Peyer's patch (tissue), 4 donors: ENCODE data around the gene THADA. TPM values are rescaled to one million over a fixed set of nuclear protein-coding genes. Genes with fewer than 3 reads are reported as not detected.

ENCODE experiments used
- DNase-seq, 3 donors: peaks; one replicate each; pipeline ENCODE4 v3.0.0-alpha.2; 2017 to 2019
- H3K27ac ChIP-seq, 4 donors: fragments of 200-600 bp; sonication (generic); one replicate each; pipeline ENCODE4 v1.5.1; 2016 to 2019
- H3K27me3 ChIP-seq, 2 donors: fragments of 200-600 bp; sonication (generic); one replicate each; pipeline ENCODE4 v1.5.1; 2019
- H3K36me3 ChIP-seq, 3 donors: fragments of 200-600 bp; sonication (generic); one replicate each; pipeline ENCODE4 v1.5.1; 2016 to 2019
- H3K4me1 ChIP-seq, 4 donors: fragments of 200-600 bp; sonication (generic); one replicate each; pipeline ENCODE4 v1.5.1; 2016 to 2019
- H3K4me3 ChIP-seq, 4 donors: fragments of 200-600 bp; sonication (generic); 1 replicate in 3 of 4; 2 replicates in 1 of 4; pipeline ENCODE4 v1.5.1; 2016 to 2019; ENCODE audit warnings: mild to moderate bottlenecking in 1 of 4
- H3K9me3 ChIP-seq, 4 donors: fragments of 200-600 bp; sonication (generic); one replicate each; pipeline ENCODE4 v1.5.1; 2016 to 2019; ENCODE audit warnings: mild to moderate bottlenecking in 1 of 4
- POLR2A ChIP-seq, 2 donors: fragments of 450-650 bp; IDR thresholded peaks; one replicate each; pipeline ENCODE4 v1.5.1; 2017; ENCODE audit warnings: antibody characterized with exemption in 2 of 2, mild to moderate bottlenecking in 2 of 2, moderate library complexity in 2 of 2
- total RNA-seq, 4 donors: library from RNA; depleted of rRNA; stranded (reverse); fragments of >200 nt; gene quantifications; one replicate each; pipeline ENCODE4 v1.1.0, GENCODE V29; 2016
- TF ChIP-seq, protein P1 (sequence below), 6 experiments: fragments of 450-650 bp in 4 of 6; fragments of 200-600 bp in 2 of 6; sonication (generic) in 1 of 6; IDR thresholded peaks; one replicate each; pipeline ENCODE4 v1.5.1; 2017 to 2019; ENCODE audit warnings: antibody characterized with exemption in 6 of 6, mild to moderate bottlenecking in 3 of 6, moderate library complexity in 1 of 6

THADA gene
- total RNA-seq, 4 donors from 2014 or later = 19.3 to 76.7 (median 26.3) TPM

DNA sequence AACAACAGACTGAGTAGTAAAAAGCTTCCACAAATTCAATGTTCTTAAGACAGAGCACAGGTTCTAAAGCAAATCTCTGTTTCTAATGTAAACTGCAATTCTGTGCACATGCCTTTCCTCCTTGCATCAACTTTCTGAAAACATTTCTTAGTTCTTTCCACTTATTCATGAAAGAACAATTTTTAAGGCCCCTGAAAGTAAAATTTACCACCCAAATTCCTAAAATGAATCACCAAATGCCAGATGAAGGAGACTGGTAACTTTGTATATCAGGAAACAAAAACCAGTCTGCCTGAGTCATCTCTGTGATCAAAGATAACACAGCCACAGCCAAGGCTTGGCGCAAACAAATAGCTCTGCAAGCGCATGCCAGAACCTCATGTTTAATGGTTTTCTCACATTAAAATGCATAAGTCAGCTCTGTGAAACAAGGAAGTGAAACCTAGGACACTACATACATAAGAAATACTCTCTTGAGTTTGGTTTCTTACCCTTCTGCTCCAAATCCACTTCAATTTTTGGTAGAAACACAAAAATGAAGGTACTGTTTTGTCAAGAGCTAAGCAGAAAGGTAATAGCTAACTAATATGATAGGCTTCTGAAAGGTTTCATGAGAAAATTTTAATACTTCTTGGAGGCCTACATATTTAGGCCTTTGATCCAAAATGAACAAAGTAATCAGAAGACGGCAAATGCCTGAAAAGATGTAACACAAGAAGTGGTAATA lies 169.4 kb downstream of the THADA start:
- DNase-seq = peak; percentile 52 to 87 (median 69)
- H3K27ac ChIP-seq = peak overlapping the region; percentile 53 to 62 (median 60)
- H3K9me3 ChIP-seq = no peaks in the 10 kb centered on the region
- no peaks in the 10 kb centered on the region for H3K36me3 ChIP-seq
- no peaks in the 10 kb centered on the region for H3K27me3 ChIP-seq
- H3K4me3 ChIP-seq = no peak overlapping the region
- TF ChIP-seq, protein P1, sequence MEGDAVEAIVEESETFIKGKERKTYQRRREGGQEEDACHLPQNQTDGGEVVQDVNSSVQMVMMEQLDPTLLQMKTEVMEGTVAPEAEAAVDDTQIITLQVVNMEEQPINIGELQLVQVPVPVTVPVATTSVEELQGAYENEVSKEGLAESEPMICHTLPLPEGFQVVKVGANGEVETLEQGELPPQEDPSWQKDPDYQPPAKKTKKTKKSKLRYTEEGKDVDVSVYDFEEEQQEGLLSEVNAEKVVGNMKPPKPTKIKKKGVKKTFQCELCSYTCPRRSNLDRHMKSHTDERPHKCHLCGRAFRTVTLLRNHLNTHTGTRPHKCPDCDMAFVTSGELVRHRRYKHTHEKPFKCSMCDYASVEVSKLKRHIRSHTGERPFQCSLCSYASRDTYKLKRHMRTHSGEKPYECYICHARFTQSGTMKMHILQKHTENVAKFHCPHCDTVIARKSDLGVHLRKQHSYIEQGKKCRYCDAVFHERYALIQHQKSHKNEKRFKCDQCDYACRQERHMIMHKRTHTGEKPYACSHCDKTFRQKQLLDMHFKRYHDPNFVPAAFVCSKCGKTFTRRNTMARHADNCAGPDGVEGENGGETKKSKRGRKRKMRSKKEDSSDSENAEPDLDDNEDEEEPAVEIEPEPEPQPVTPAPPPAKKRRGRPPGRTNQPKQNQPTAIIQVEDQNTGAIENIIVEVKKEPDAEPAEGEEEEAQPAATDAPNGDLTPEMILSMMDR (IDR thresholded peaks at IDR 0.05) = no peak
- TF ChIP-seq POLR2A (IDR thresholded peaks at IDR 0.05) = no peak
- peaks cover 0 to 35% (median 17%) of the 10 kb centered on the region in 4 donors for H3K4me1 ChIP-seq

DNA sequence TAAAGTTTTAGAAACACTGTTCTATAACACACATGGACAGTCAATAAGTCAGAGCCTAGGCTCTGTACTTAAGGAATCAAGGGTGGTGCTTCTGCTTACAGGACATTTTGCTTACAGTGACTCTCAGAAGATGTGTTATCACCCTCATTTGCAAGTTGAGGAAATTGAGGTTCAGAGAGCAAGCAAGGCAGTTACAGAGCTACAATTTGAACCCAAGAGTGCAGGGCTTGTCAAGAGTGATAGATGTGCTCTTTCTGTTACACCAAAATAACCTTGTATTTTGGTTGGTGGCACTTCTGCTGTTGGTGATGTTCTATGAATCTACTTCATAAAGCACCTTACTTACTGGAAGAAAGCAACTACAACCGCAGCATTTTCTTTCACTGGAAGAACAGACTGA lies 170.2 kb downstream of the THADA start:
- Histone ChIP-seq H3K4me1 (peaks cover 0 to 35% (median 17%) of the 10 kb centered on the region in 4 donors), H3K27ac (peak overlapping the region; percentile 53 to 62 (median 60)), H3K9me3 (no peaks in the 10 kb centered on the region), H3K27me3 (no peaks in the 10 kb centered on the region), H3K4me3 (no peak overlapping the region), H3K36me3 (no peaks in the 10 kb centered on the region)
- DNase-seq = no peak
- TF ChIP-seq, protein P1 (IDR thresholded peaks at IDR 0.05) = no peak
- no peak for TF ChIP-seq POLR2A (IDR thresholded peaks at IDR 0.05)

DNA sequence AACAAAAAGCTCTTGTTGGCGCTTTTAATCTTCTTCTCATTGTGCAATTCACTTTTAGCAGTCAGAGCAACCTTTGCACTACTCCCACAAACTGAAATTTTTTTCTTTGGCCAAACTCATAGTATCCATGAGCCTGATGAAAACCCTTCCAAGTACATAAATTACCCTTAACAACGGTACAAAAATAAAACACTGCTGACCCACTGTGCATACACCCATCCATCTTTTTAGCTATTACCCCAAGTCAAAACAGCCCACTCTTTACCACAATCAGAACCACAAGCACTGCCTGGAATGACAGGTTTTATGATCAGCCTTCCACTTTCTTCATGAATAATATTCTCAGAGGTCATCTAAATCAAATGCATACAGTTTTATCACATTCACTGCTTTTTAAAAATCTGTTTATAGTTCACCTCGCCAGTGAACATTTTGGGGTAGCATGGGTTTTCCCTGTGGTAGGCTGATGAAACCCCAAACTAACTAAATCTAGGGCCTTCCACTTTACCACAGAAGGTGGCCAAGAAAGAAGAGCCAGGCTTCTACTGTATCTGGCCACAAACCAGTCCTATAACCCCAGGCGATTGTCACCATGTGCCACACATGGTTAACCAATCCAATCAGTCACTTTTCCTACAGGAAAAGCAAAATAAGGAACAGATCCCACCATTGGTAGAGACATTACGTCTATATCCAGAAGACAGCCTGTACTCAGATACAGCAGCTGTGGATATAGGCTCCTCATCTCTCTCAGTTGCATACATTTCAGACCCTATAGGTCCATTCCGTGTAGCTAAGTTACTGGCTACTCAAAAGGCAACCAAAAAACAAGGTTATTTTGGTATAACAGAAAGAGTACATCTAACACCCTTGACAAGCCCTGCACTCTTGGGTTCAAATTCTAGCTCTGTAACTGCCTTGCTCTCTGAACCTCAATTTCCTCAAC lies 171.3 kb downstream of the THADA start:
- H3K4me1 ChIP-seq = peaks cover 0 to 35% (median 17%) of the 10 kb centered on the region in 4 donors
- no peaks in the 10 kb centered on the region for H3K9me3 ChIP-seq
- H3K27me3 ChIP-seq = no peaks in the 10 kb centered on the region
- TF ChIP-seq, protein P1 (IDR thresholded peaks at IDR 0.05) = no peak
- TF ChIP-seq POLR2A (IDR thresholded peaks at IDR 0.05) = no peak
- no peaks in the 10 kb centered on the region for H3K36me3 ChIP-seq
- H3K27ac ChIP-seq = peak overlapping the region in 3 of 4 donors; percentile 6 to 62 (median 7)
- H3K4me3 ChIP-seq = no peak overlapping the region
- DNase-seq = no peak

DNA sequence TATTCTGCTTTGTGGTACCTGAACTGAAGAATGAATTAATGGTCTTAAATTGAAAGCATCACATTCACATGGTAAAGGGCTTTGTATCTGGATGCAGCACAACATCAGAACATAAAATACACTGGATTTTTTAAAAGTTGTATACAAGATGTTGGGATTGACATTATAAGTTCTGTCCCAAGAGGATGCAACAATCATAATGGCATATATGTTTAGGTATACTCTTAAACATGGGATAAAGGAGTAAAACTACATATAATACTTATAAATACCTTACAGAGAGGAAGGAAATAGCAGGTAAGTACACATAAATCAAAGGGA lies 171.9 kb downstream of the THADA start:
- H3K4me3 ChIP-seq = no peak overlapping the region
- H3K36me3 ChIP-seq = no peaks in the 10 kb centered on the region
- H3K27me3 ChIP-seq = no peaks in the 10 kb centered on the region
- no peak for TF ChIP-seq POLR2A (IDR thresholded peaks at IDR 0.05)
- TF ChIP-seq, protein P1 (IDR thresholded peaks at IDR 0.05) = no peak
- no peak for DNase-seq
- H3K4me1 ChIP-seq = peaks cover 0 to 35% (median 17%) of the 10 kb centered on the region in 4 donors
- no peaks in the 10 kb centered on the region for H3K9me3 ChIP-seq
- H3K27ac ChIP-seq = no peak overlapping the region

DNA sequence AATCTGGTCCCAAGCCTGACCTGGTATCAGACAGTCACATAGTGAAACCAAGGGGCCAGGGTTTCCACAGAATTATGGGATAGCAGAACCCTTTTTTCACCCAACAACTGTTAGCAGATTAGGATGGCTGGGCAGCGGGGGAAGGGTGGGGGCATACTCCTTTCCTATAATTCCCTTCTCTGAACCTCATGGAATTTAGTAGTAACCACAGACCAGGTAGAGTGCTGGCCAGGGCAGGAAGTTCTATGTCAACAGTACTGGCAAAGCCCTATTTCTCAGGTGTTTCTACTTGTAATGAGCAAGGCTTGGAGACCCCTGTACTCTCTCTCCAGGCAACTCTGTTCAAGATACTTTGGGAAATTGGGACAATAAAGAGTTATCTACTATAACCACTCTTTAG lies 174.6 kb downstream of the THADA start:
- no peak overlapping the region for H3K27ac ChIP-seq
- no peaks in the 10 kb centered on the region for H3K36me3 ChIP-seq
- peaks cover 0 to 25% (median 12%) of the 10 kb centered on the region in 4 donors for H3K4me1 ChIP-seq
- no peaks in the 10 kb centered on the region for H3K9me3 ChIP-seq
- H3K27me3 ChIP-seq = no peaks in the 10 kb centered on the region
- no peak for TF ChIP-seq POLR2A (IDR thresholded peaks at IDR 0.05)
- TF ChIP-seq, protein P1 (IDR thresholded peaks at IDR 0.05) = no peak
- no peak for DNase-seq
- no peak overlapping the region for H3K4me3 ChIP-seq
